ENCODE results near the gene PIK3R4. TPM values are rescaled to one million over a fixed set of nuclear protein-coding genes. Genes with fewer than 3 reads are reported as not detected.

The PIK3R4 gene
- total RNA-seq, 1 donor from 2014 or later = 26.6 TPM

GRCh38 chr3:130741946-130742610 is 4.6 kb downstream of the PIK3R4 start:
- peaks cover 39% of the 10 kb centered on the region for H3K4me1 Mint-ChIP-seq
- H3K9me3 Mint-ChIP-seq = peaks cover 5% of the 10 kb centered on the region
- DNase-seq (ENCODE audit: low spot score in 2 of 2, unreplicated experiment in 2 of 2) = no peak
- no peak overlapping the region for H3K4me3 Mint-ChIP-seq
- TF ChIP-seq, protein P1, sequence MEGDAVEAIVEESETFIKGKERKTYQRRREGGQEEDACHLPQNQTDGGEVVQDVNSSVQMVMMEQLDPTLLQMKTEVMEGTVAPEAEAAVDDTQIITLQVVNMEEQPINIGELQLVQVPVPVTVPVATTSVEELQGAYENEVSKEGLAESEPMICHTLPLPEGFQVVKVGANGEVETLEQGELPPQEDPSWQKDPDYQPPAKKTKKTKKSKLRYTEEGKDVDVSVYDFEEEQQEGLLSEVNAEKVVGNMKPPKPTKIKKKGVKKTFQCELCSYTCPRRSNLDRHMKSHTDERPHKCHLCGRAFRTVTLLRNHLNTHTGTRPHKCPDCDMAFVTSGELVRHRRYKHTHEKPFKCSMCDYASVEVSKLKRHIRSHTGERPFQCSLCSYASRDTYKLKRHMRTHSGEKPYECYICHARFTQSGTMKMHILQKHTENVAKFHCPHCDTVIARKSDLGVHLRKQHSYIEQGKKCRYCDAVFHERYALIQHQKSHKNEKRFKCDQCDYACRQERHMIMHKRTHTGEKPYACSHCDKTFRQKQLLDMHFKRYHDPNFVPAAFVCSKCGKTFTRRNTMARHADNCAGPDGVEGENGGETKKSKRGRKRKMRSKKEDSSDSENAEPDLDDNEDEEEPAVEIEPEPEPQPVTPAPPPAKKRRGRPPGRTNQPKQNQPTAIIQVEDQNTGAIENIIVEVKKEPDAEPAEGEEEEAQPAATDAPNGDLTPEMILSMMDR (IDR thresholded peaks at IDR 0.05; ENCODE audit: unreplicated experiment) = no peak
- H3K27me3 Mint-ChIP-seq (ENCODE audit: low read depth) = no peaks in the 10 kb centered on the region
- no peak overlapping the region for H3K27ac Mint-ChIP-seq
- H3K36me3 Mint-ChIP-seq = peaks cover 42% of the 10 kb centered on the region

DNA sequence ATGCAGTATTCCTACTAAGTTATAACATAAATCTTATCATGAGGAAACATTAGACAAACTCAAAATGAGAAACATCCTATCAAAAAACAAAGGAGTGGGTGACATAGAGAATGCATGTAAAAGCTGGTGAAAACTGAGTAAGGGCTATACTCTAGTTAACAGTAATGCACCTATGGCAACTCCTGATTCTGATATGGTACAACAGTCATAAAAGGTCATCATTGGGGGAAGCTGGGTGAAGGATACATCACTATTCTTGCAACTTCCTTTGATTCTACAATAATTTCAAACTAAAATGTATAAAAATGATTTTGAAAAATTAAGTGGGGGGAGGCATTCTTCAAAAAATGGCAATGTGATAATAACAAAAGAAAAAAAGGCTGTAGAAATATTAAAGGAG is 6.8 kb downstream of the PIK3R4 start:
- TF ChIP-seq, protein P1 (IDR thresholded peaks at IDR 0.05; ENCODE audit: unreplicated experiment) = no peak
- Mint-ChIP-seq H3K27me3 (ENCODE audit: low read depth) (no peaks in the 10 kb centered on the region), H3K9me3 (peaks cover 10% of the 10 kb centered on the region), H3K27ac (no peak overlapping the region), H3K36me3 (peaks cover 52% of the 10 kb centered on the region), H3K4me3 (no peak overlapping the region), H3K4me1 (peaks cover 31% of the 10 kb centered on the region)
- DNase-seq (ENCODE audit: low spot score in 2 of 2, unreplicated experiment in 2 of 2) = no peak

GRCh38 chr3:130738241-130738640 is 8.4 kb downstream of the PIK3R4 start:
- Mint-ChIP-seq H3K4me1 (peaks cover 18% of the 10 kb centered on the region), H3K36me3 (peaks cover 42% of the 10 kb centered on the region), H3K4me3 (no peak overlapping the region), H3K27me3 (ENCODE audit: low read depth) (no peaks in the 10 kb centered on the region), H3K9me3 (peaks cover 10% of the 10 kb centered on the region), H3K27ac (no peak overlapping the region)
- no peak for DNase-seq (ENCODE audit: low spot score in 2 of 2, unreplicated experiment in 2 of 2)
- TF ChIP-seq, protein P1 (IDR thresholded peaks at IDR 0.05; ENCODE audit: unreplicated experiment) = no peak

DNA sequence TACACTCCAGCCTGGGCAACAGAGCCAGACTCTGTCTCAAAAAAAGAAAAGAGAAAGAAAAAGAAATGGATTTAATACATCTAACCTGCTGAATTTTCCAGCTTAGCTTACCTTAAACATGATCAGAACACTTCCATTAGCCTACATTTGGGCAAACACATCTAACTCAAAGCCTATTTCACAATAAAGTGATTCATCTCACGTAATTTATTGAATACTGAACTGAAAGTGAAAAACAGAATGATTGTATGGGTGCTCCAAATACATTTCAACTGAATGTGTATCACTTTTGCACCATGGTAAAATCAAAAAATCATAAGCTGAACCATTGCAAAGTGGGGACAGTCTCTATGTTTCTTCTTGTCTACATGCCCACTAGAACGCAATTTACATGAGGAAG is 9.0 kb downstream of the PIK3R4 start:
- TF ChIP-seq, protein P1 (IDR thresholded peaks at IDR 0.05; ENCODE audit: unreplicated experiment) = no peak

DNA sequence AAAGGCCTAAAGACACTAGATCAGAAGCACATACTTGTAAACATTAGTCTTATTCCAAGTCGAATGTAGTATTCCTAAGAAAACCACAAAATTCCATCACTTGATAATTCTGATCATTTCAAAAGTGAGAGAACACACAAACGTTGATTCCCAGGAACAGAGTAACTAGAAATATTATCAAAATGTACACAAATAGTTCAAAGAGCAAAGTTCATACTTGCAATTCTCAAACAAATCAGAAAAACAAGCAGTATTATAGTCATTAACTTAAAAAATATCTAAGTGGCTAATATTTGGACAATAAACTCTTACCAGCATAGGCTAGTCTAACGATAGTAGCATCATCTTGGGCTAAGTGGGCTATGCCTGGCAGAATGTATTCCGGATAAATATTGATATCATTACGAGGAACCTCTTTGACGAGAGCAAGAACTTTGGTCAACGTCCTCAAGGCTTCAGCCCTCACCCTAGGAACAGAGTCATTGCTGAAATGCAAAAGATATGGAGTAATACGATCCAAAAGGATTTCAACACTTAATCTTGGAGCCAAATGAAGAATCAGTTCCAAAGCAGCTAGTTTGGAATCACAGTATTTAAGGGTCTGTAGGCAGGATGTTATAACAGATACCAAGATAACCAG is 13.3 kb downstream of the PIK3R4 start:
- peaks cover 5% of the 10 kb centered on the region for H3K9me3 Mint-ChIP-seq
- H3K36me3 Mint-ChIP-seq = peaks cover 28% of the 10 kb centered on the region
- H3K27me3 Mint-ChIP-seq (ENCODE audit: low read depth) = no peaks in the 10 kb centered on the region
- H3K4me1 Mint-ChIP-seq = peaks cover 2% of the 10 kb centered on the region
- no peak overlapping the region for H3K27ac Mint-ChIP-seq
- TF ChIP-seq, protein P1 (IDR thresholded peaks at IDR 0.05; ENCODE audit: unreplicated experiment) = no peak
- H3K4me3 Mint-ChIP-seq = no peak overlapping the region
- no peak for DNase-seq (ENCODE audit: low spot score in 2 of 2, unreplicated experiment in 2 of 2)

More for the DNA sequence above, 9.0 kb downstream of the PIK3R4 start:
- Mint-ChIP-seq H3K9me3 (peaks cover 10% of the 10 kb centered on the region), H3K27ac (no peak overlapping the region), H3K27me3 (ENCODE audit: low read depth) (no peaks in the 10 kb centered on the region), H3K4me3 (no peak overlapping the region), H3K4me1 (peaks cover 13% of the 10 kb centered on the region), H3K36me3 (peaks cover 42% of the 10 kb centered on the region)
- no peak for DNase-seq (ENCODE audit: low spot score in 2 of 2, unreplicated experiment in 2 of 2)
